ENCODE data around the gene G6PD.

The G6PD gene

GRCh38 chrX:154511761-154512160 is 34.9 kb downstream of the G6PD start:
- TF ChIP-seq CTCF (IDR thresholded peaks at IDR 0.05; ENCODE audit: low read depth, low read length) = no peak

GRCh38 chrX:154509455-154509854 is 37.2 kb downstream of the G6PD start:
- no peak for DNase-seq (ENCODE audit: extremely low read depth, low read depth)
- no peak for TF ChIP-seq CTCF (IDR thresholded peaks at IDR 0.05; ENCODE audit: low read depth, low read length)

More at GRCh38 chrX:154511761-154512160, 34.9 kb downstream of the G6PD start:
- DNase-seq (ENCODE audit: extremely low read depth, low read depth) = no peak

GRCh38 chrX:154508384-154508745 is 38.3 kb downstream of the G6PD start:
- TF ChIP-seq CTCF (IDR thresholded peaks at IDR 0.05; ENCODE audit: low read depth, low read length) = no peak
- no peak for DNase-seq (ENCODE audit: extremely low read depth, low read depth)

- TF ChIP-seq CTCF (IDR thresholded peaks at IDR 0.05; ENCODE audit: low read depth, low read length) = no peak
- no peak for DNase-seq (ENCODE audit: extremely low read depth, low read depth)
These were observed 38.8 kb downstream of the G6PD start for GRCh38 chrX:154507673-154508383.

GRCh38 chrX:154506483-154507332 is 39.9 kb downstream of the G6PD start:
- no peak for DNase-seq (ENCODE audit: extremely low read depth, low read depth)
- no peak for TF ChIP-seq CTCF (IDR thresholded peaks at IDR 0.05; ENCODE audit: low read depth, low read length)

GRCh38 chrX:154505734-154506133 is 40.9 kb downstream of the G6PD start:
- DNase-seq (ENCODE audit: extremely low read depth, low read depth) = no peak

More at GRCh38 chrX:154505734-154506133, 40.9 kb downstream of the G6PD start:
- no peak for TF ChIP-seq CTCF (IDR thresholded peaks at IDR 0.05; ENCODE audit: low read depth, low read length)
